H9 (cell line): Measurements from ENCODE around the gene FAM209A. TPM values are rescaled to one million over a fixed set of nuclear protein-coding genes. Genes with fewer than 3 reads are reported as not detected.
"Not testable (repeated sequence)": the region's sequence is repeated elsewhere in the genome, so short reads cannot be mapped to it uniquely, and the experiment has no call there.

Source experiments
- DNase-seq: peaks from one replicate; pipeline ENCODE4 v3.0.0-alpha.2; 2017
- H2AFZ ChIP-seq: one replicate; pipeline ENCODE4 v1.6.1; 2013; ENCODE audit warnings: mild to moderate bottlenecking, low read length, control low read depth, moderate library complexity
- H2AK5ac ChIP-seq: 2 replicates; pipeline ENCODE4 v1.6.1; 2013; ENCODE audit warnings: low read length, control low read depth, mixed read lengths; ENCODE audit not compliant: insufficient read length
- H2BK120ac ChIP-seq: one replicate; pipeline ENCODE4 v1.6.1; 2013; ENCODE audit warnings: low read depth, mild to moderate bottlenecking, low read length, control low read depth, inconsistent platforms; ENCODE audit not compliant: poor library complexity, severe bottlenecking
- H2BK12ac ChIP-seq: 2 replicates; pipeline ENCODE4 v1.6.1; 2013; ENCODE audit warnings: low read length, control low read depth, mixed read lengths, low read depth; ENCODE audit not compliant: insufficient read length
- H2BK15ac ChIP-seq: 2 replicates; pipeline ENCODE4 v1.6.1; 2013; ENCODE audit warnings: low read depth, low read length, control low read depth
- H2BK20ac ChIP-seq: one replicate; pipeline ENCODE4 v1.6.1; 2013; ENCODE audit warnings: low read depth, mild to moderate bottlenecking, low read length, control low read depth, inconsistent platforms; ENCODE audit not compliant: poor library complexity, severe bottlenecking
- H2BK5ac ChIP-seq: 2 replicates; pipeline ENCODE4 v1.6.1; 2013; ENCODE audit warnings: low read length, control low read depth, mixed read lengths; ENCODE audit not compliant: insufficient read length
- H3K14ac ChIP-seq: 2 replicates; pipeline ENCODE4 v1.6.1; 2013; ENCODE audit warnings: low read length, control low read depth; ENCODE audit not compliant: insufficient read depth
- H3K18ac ChIP-seq: 2 replicates; pipeline ENCODE4 v1.6.1; 2013; ENCODE audit warnings: low read depth, mild to moderate bottlenecking, mixed read lengths, low read length, control low read depth; ENCODE audit not compliant: insufficient read length
- H3K23ac ChIP-seq: 2 replicates; pipeline ENCODE4 v1.6.1; 2013; ENCODE audit warnings: low read length, control low read depth, mixed read lengths, low read depth; ENCODE audit not compliant: insufficient read length
- H3K23me2 ChIP-seq: 2 replicates; pipeline ENCODE4 v1.6.1; 2013; ENCODE audit warnings: low read depth, mild to moderate bottlenecking, mixed read lengths, low read length, control low read depth; ENCODE audit not compliant: insufficient read length, poor library complexity, severe bottlenecking
- H3K27ac ChIP-seq: 2 replicates; pipeline ENCODE4 v1.5.1; 2013; ENCODE audit warnings: low read length, control low read depth, mixed read lengths, low read depth; ENCODE audit not compliant: insufficient read length
- H3K27me3 ChIP-seq: 2 replicates; pipeline ENCODE4 v1.6.1; 2013; ENCODE audit warnings: low read length, control low read depth, inconsistent platforms; ENCODE audit not compliant: insufficient read depth
- H3K4ac ChIP-seq: 2 replicates; pipeline ENCODE4 v1.6.1; 2013; ENCODE audit warnings: low read depth, mild to moderate bottlenecking, control low read depth, inconsistent platforms, low read length, moderate library complexity
- H3K4me1 ChIP-seq: 2 replicates; pipeline ENCODE4 v1.6.1; 2013; ENCODE audit warnings: low read length, control low read depth, inconsistent platforms; ENCODE audit not compliant: insufficient read depth
- H3K4me2 ChIP-seq: 2 replicates; pipeline ENCODE4 v1.6.1; 2013; ENCODE audit warnings: low read length, control low read depth, mixed read lengths; ENCODE audit not compliant: insufficient read length, insufficient read depth
- H3K56ac ChIP-seq: 2 replicates; pipeline ENCODE4 v1.6.1; 2013; ENCODE audit warnings: low read depth, mild to moderate bottlenecking, mixed read lengths, low read length, control low read depth; ENCODE audit not compliant: insufficient read length
- H3K79me1 ChIP-seq: 2 replicates; pipeline ENCODE4 v1.6.1; 2013; ENCODE audit warnings: low read depth, mild to moderate bottlenecking, moderate library complexity, low read length, control low read depth, inconsistent platforms; ENCODE audit not compliant: insufficient read depth, poor library complexity, severe bottlenecking
- H3K79me2 ChIP-seq: 2 replicates; pipeline ENCODE4 v1.6.1; 2013; ENCODE audit warnings: low read length, control low read depth, inconsistent platforms; ENCODE audit not compliant: insufficient read depth
- H3K9ac ChIP-seq: 2 replicates; pipeline ENCODE4 v1.6.1; 2013; ENCODE audit warnings: low read length, control low read depth, mixed read lengths; ENCODE audit not compliant: insufficient read length; ENCODE audit errors: extremely low read depth
- H3K9me3 ChIP-seq: one replicate; pipeline ENCODE4 v1.6.1; 2013; ENCODE audit warnings: low read depth, low read length, inconsistent platforms; ENCODE audit not compliant: control insufficient read depth
- H3T11ph ChIP-seq: one replicate; pipeline ENCODE4 v1.6.1; 2013; ENCODE audit warnings: mild to moderate bottlenecking, low read length, control low read depth, inconsistent platforms
- H4K20me1 ChIP-seq: one replicate; pipeline ENCODE4 v1.6.1; 2013; ENCODE audit not compliant: control insufficient read depth, insufficient read length, insufficient read depth
- H4K5ac ChIP-seq: 2 replicates; pipeline ENCODE4 v1.6.1; 2013; ENCODE audit warnings: low read depth, mild to moderate bottlenecking, mixed read lengths, low read length, control low read depth; ENCODE audit not compliant: insufficient read length
- H4K8ac ChIP-seq: replicated peaks from 2 replicates; pipeline ENCODE4 v1.6.1; 2013; ENCODE audit warnings: low read length, control low read depth, mixed read lengths, low read depth; ENCODE audit not compliant: insufficient read length
- H4K91ac ChIP-seq: 2 replicates; pipeline ENCODE4 v1.6.1; 2013; ENCODE audit warnings: low read depth, mild to moderate bottlenecking, moderate library complexity, mixed read lengths, low read length, control low read depth; ENCODE audit not compliant: insufficient read length
- H3K27ac Mint-ChIP-seq, 3 experiments: 2 replicates in 2 of 3; 3 replicates in 1 of 3; pipeline ENCODE4 v1.8.0; 2020 to 2021; ENCODE audit warnings: mixed read lengths in 3 of 3, mild to moderate bottlenecking in 1 of 3, moderate library complexity in 1 of 3
- H3K27me3 Mint-ChIP-seq: 2 replicates; pipeline ENCODE4 v1.8.0; 2021; ENCODE audit warnings: low read depth, mild to moderate bottlenecking, moderate library complexity, mixed read lengths
- H3K36me3 Mint-ChIP-seq, 3 experiments: 2 replicates in 2 of 3; 3 replicates in 1 of 3; pipeline ENCODE4 v1.8.0; 2020 to 2021; ENCODE audit warnings: low read depth in 3 of 3, mixed read lengths in 3 of 3; ENCODE audit not compliant: insufficient read depth in 1 of 3
- H3K4me1 Mint-ChIP-seq, 2 experiments: 2 replicates each; pipeline ENCODE4 v1.8.0; 2020; ENCODE audit warnings: mixed read lengths in 2 of 2
- H3K4me3 Mint-ChIP-seq, 2 experiments: 2 replicates in 1 of 2; 3 replicates in 1 of 2; pipeline ENCODE4 v1.8.0; 2020 to 2021; ENCODE audit warnings: mild to moderate bottlenecking in 2 of 2, mixed read lengths in 2 of 2, moderate library complexity in 1 of 2
- H3K9me3 Mint-ChIP-seq, 2 experiments: 2 replicates in 1 of 2; 3 replicates in 1 of 2; pipeline ENCODE4 v1.8.0; 2020; ENCODE audit warnings: mild to moderate bottlenecking in 2 of 2, mixed read lengths in 2 of 2, moderate library complexity in 1 of 2
- CTCF ChIP-seq: fragments of 200-600 bp; sonication (generic); conservative IDR thresholded peaks from 3 replicates; pipeline ENCODE4 v1.8.0; 2021; ENCODE audit warnings: antibody characterized with exemption, mild to moderate bottlenecking
- WGBS: extraction: QIAGEN DNeasy Blood & Tissue Kit; methylation state at CpG from one replicate; pipeline ENCODE4 v1.1.7; 2013; ENCODE audit warnings: missing lambda C conversion rate, low lambda C conversion rate, mixed read lengths; ENCODE audit not compliant: insufficient read length; ENCODE audit errors: extremely low coverage; 5-methylcytosine and 5-hydroxymethylcytosine counted together
- total RNA-seq: library from RNA; stranded (reverse); gene quantifications from 2 replicates; pipeline ENCODE4 v1.2.1, GENCODE V29; 2021

Gene FAM209A
- total RNA-seq, 1 experiment from 2014 or later, result not detected

GRCh38 chr20:56520180-56520579 is 4.4 kb upstream of the FAM209A start:
- Histone ChIP-seq H3K23me2 (no peaks in the 10 kb centered on the region), H3K27ac (no peak overlapping the region), H3K4me1 (no peaks in the 10 kb centered on the region), H4K91ac (no peak overlapping the region), H4K20me1 (no peaks in the 10 kb centered on the region), H2BK12ac (no peak overlapping the region), H3K56ac (no peak overlapping the region), H3K79me1 (no peaks in the 10 kb centered on the region), H3K4ac (no peak overlapping the region), H2BK15ac (no peak overlapping the region), H3K14ac (no peak overlapping the region), H2AK5ac (no peak overlapping the region), H3K4me2 (no peak overlapping the region), H2BK5ac (no peak overlapping the region), H3K27me3 (no peaks in the 10 kb centered on the region), H2AFZ (no peak overlapping the region), H2BK120ac (no peak overlapping the region), H3T11ph (no peak overlapping the region), H3K79me2 (no peaks in the 10 kb centered on the region), H4K8ac (no peak overlapping the region), H4K5ac (no peak overlapping the region), H3K23ac (no peak overlapping the region), H2BK20ac (no peak overlapping the region), H3K18ac (no peak overlapping the region), H3K9ac (no peak overlapping the region), H3K9me3 (no peaks in the 10 kb centered on the region)
- peaks cover 17 to 19% of the 10 kb centered on the region in 2 experiments for H3K9me3 Mint-ChIP-seq
- H3K4me3 Mint-ChIP-seq, result no peak overlapping the region
- DNase-seq, result no peak
- H3K27me3 Mint-ChIP-seq, result peaks cover 3% of the 10 kb centered on the region
- H3K36me3 Mint-ChIP-seq, result peaks cover 41 to 53% (median 53%) of the 10 kb centered on the region in 3 experiments
- H3K27ac Mint-ChIP-seq, result no peak overlapping the region
- no peaks in the 10 kb centered on the region for H3K4me1 Mint-ChIP-seq
- TF ChIP-seq CTCF, result no peak
- no CpG with 5 or more reads among the region's 10 CpGs for WGBS

GRCh38 chr20:56520746-56521354 is 3.7 kb upstream of the FAM209A start:
- not testable (repeated sequence) for H4K5ac ChIP-seq, H3K27ac ChIP-seq, H4K20me1 ChIP-seq, H3K56ac ChIP-seq, H2BK5ac ChIP-seq, H3T11ph ChIP-seq, H4K91ac ChIP-seq, H2BK12ac ChIP-seq, H2BK15ac ChIP-seq, H3K27me3 ChIP-seq, H3K9ac ChIP-seq, H3K4me2 ChIP-seq, H3K23me2 ChIP-seq, H3K27me3 Mint-ChIP-seq, H3K14ac ChIP-seq, H3K4me3 Mint-ChIP-seq, H2AK5ac ChIP-seq, H3K27ac Mint-ChIP-seq, H2BK120ac ChIP-seq, H3K18ac ChIP-seq, H2AFZ ChIP-seq, H4K8ac ChIP-seq, H3K79me1 ChIP-seq, H3K23ac ChIP-seq, H2BK20ac ChIP-seq, H3K4me1 Mint-ChIP-seq, H3K79me2 ChIP-seq, DNase-seq, H3K4ac ChIP-seq, H3K9me3 ChIP-seq, H3K4me1 ChIP-seq
- Mint-ChIP-seq H3K9me3 (peaks cover 17 to 19% of the 10 kb centered on the region in 2 experiments), H3K36me3 (peaks cover 41 to 50% (median 48%) of the 10 kb centered on the region in 3 experiments)
- no CpG with 5 or more reads among the region's 13 CpGs for WGBS
